H1 (cell line): ENCODE measurements around the gene IL21R. TPM values are rescaled to one million over a fixed set of nuclear protein-coding genes. Genes with fewer than 3 reads are reported as not detected.
"Not testable (repeated sequence)": the region's sequence is repeated elsewhere in the genome, so short reads cannot be mapped to it uniquely, and the experiment has no call there.

Source experiments
- CTCF ChIA-PET: fragments of 300-600 bp; sonication (Branson Sonifier 250); formaldehyde crosslinking; loops from one replicate; lab custom pipeline; 2021; ENCODE audit not compliant: partially characterized antibody; lab: Charles Lee
- POLR2A ChIA-PET: fragments of 300-600 bp; sonication (Branson Sonifier 250); formaldehyde crosslinking; loops from one replicate; lab custom pipeline; 2021; ENCODE audit warnings: inconsistent platforms; ENCODE audit not compliant: partially characterized antibody; lab: Charles Lee
- DNase-seq, 2 experiments: peaks; one replicate each; pipeline versions ENCODE4 v3.0.0 to v3.0.0-alpha.2; 2010 to 2022; ENCODE audit warnings: low spot score in 2 of 2, low read depth in 1 of 2, mixed read lengths in 1 of 2
- FAIRE-seq: peaks from 2 replicates; lab custom pipeline; 2011; peaks lifted over from hg19 to GRCh38; lab: Jason Lieb, UNC
- H2AFZ ChIP-seq: 2 replicates; pipeline ENCODE4 v1.8.1; 2012; ENCODE audit warnings: low read length, inconsistent platforms
- H2AK5ac ChIP-seq: 2 replicates; pipeline ENCODE4 v1.6.1; 2013; ENCODE audit warnings: low read depth, low read length
- H2BK120ac ChIP-seq: replicated peaks from 2 replicates; pipeline ENCODE3; 2013; ENCODE audit warnings: low read depth, low read length, inconsistent platforms
- H2BK12ac ChIP-seq: 2 replicates; pipeline ENCODE4 v1.6.1; 2013; ENCODE audit warnings: low read depth, low read length
- H2BK15ac ChIP-seq: 2 replicates; pipeline ENCODE4 v1.6.1; 2013; ENCODE audit warnings: low read length
- H2BK20ac ChIP-seq: 2 replicates; pipeline ENCODE4 v1.6.1; 2013; ENCODE audit warnings: low read length
- H2BK5ac ChIP-seq: 2 replicates; pipeline ENCODE4 v1.6.1; 2013; ENCODE audit warnings: low read depth, low read length
- H3K14ac ChIP-seq: 2 replicates; pipeline ENCODE4 v1.6.1; 2013; ENCODE audit warnings: inconsistent platforms; ENCODE audit not compliant: insufficient read length
- H3K18ac ChIP-seq: 2 replicates; pipeline ENCODE4 v1.6.1; 2013; ENCODE audit warnings: low read length; ENCODE audit errors: extremely low read depth
- H3K23ac ChIP-seq: 2 replicates; pipeline ENCODE4 v1.6.1; 2013; ENCODE audit warnings: inconsistent platforms; ENCODE audit not compliant: insufficient read length
- H3K23me2 ChIP-seq: 2 replicates; pipeline ENCODE4 v1.6.1; 2013; ENCODE audit warnings: low read depth, low read length
- H3K27ac ChIP-seq: 2 replicates; pipeline ENCODE4 v1.6.1; 2011; ENCODE audit warnings: low read depth, low read length, inconsistent platforms
- H3K27me3 ChIP-seq, 4 experiments: replicated peaks in 1 of 4; 1 replicate in 1 of 4; 2 replicates in 3 of 4; pipeline versions ENCODE4 v1.6.1 to v1.8.1; 2011 to 2013; ENCODE audit warnings: low read length in 3 of 4, mild to moderate bottlenecking in 3 of 4, inconsistent platforms in 2 of 4, mixed read lengths in 2 of 4, moderate library complexity in 1 of 4; ENCODE audit not compliant: control insufficient read depth in 3 of 4, insufficient read depth in 3 of 4; ENCODE audit errors: extremely low read depth in 1 of 4
- H3K36me3 ChIP-seq, 4 experiments: 2 replicates each; pipeline versions ENCODE4 v1.6.1 to v1.8.1; 2011 to 2013; ENCODE audit warnings: mild to moderate bottlenecking in 4 of 4, low read length in 3 of 4, moderate library complexity in 2 of 4, control low read depth in 1 of 4, inconsistent platforms in 1 of 4; ENCODE audit not compliant: insufficient read depth in 4 of 4, control insufficient read depth in 2 of 4
- H3K4ac ChIP-seq: replicated peaks from 2 replicates; pipeline ENCODE3; 2013; ENCODE audit warnings: low read length, low read depth, mixed read lengths, inconsistent platforms; ENCODE audit not compliant: insufficient read length
- H3K4me1 ChIP-seq, 4 experiments: replicated peaks in 1 of 4; 1 replicate in 1 of 4; 2 replicates in 3 of 4; pipeline versions ENCODE4 v1.6.1 to v1.8.1; 2011 to 2013; ENCODE audit warnings: low read length in 3 of 4, inconsistent platforms in 2 of 4, mixed read lengths in 1 of 4; ENCODE audit not compliant: insufficient read depth in 4 of 4, control insufficient read depth in 3 of 4
- H3K4me2 ChIP-seq, 2 experiments: 2 replicates each; pipeline versions ENCODE4 v1.6.1 to v1.8.1; 2011 to 2013; ENCODE audit warnings: low read depth in 2 of 2, low read length in 2 of 2, control low read depth in 1 of 2, inconsistent platforms in 1 of 2, mild to moderate bottlenecking in 1 of 2; ENCODE audit not compliant: insufficient read depth in 1 of 2
- H3K4me3 ChIP-seq, 4 experiments: fragments of 200-600, 300-600 bp in 1 of 4; sonication (generic), shearing (Covaris generic), sonication (Bioruptor Twin) in 1 of 4; 2 replicates each; pipeline versions ENCODE4 v1.5.1 to v1.8.1; 2011 to 2016; ENCODE audit warnings: low read length in 4 of 4, low read depth in 3 of 4, control low read depth in 2 of 4, inconsistent platforms in 2 of 4, mild to moderate bottlenecking in 2 of 4, mixed read lengths in 1 of 4, moderate library complexity in 1 of 4; ENCODE audit not compliant: insufficient read depth in 2 of 4; ENCODE audit errors: extremely low read depth in 1 of 4
- H3K56ac ChIP-seq: replicated peaks from 2 replicates; pipeline ENCODE3; 2013; ENCODE audit warnings: low read depth, mild to moderate bottlenecking, mixed read lengths, low read length, inconsistent platforms; ENCODE audit not compliant: insufficient read length
- H3K79me1 ChIP-seq: 2 replicates; pipeline ENCODE4 v1.6.1; 2013; ENCODE audit warnings: low read depth, low read length, control low read depth
- H3K79me2 ChIP-seq, 2 experiments: 2 replicates each; pipeline versions ENCODE4 v1.6.1 to v1.8.1; 2012 to 2013; ENCODE audit warnings: low read length in 2 of 2, mild to moderate bottlenecking in 2 of 2, inconsistent platforms in 1 of 2; ENCODE audit not compliant: insufficient read depth in 2 of 2, control insufficient read depth in 1 of 2
- H3K9ac ChIP-seq, 4 experiments: replicated peaks in 1 of 4; 1 replicate in 1 of 4; 2 replicates in 3 of 4; pipeline versions ENCODE4 v1.6.1 to v1.8.1; 2011 to 2013; ENCODE audit warnings: low read depth in 3 of 4, low read length in 3 of 4, control low read depth in 2 of 4, mild to moderate bottlenecking in 2 of 4, moderate library complexity in 2 of 4, inconsistent platforms in 1 of 4; ENCODE audit errors: extremely low read depth in 1 of 4
- H3K9me3 ChIP-seq, 2 experiments: 2 replicates each; pipeline versions ENCODE4 v1.6.1 to v1.8.1; 2012 to 2013; ENCODE audit warnings: mild to moderate bottlenecking in 2 of 2, moderate library complexity in 2 of 2, control low read depth in 1 of 2, inconsistent platforms in 1 of 2, low read depth in 1 of 2, low read length in 1 of 2, mixed read lengths in 1 of 2; ENCODE audit not compliant: insufficient read depth in 2 of 2
- H4K20me1 ChIP-seq, 2 experiments: replicated peaks in 1 of 2; 2 replicates each; pipeline versions ENCODE3 to v1.8.1; 2011 to 2013; ENCODE audit warnings: inconsistent platforms in 2 of 2, low read length in 2 of 2, mild to moderate bottlenecking in 1 of 2; ENCODE audit not compliant: insufficient read depth in 2 of 2, control insufficient read depth in 1 of 2
- H4K5ac ChIP-seq: 2 replicates; pipeline ENCODE4 v1.6.1; 2013; ENCODE audit warnings: low read length, low read depth, mixed read lengths, inconsistent platforms; ENCODE audit not compliant: insufficient read length
- H4K8ac ChIP-seq: 2 replicates; pipeline ENCODE4 v1.8.0; 2013; ENCODE audit warnings: mild to moderate bottlenecking, moderate library complexity, low read length, inconsistent platforms; ENCODE audit not compliant: insufficient read depth; ENCODE audit errors: extremely low read depth
- H4K91ac ChIP-seq: replicated peaks from 2 replicates; pipeline ENCODE3; 2013; ENCODE audit warnings: low read length, mixed read lengths, inconsistent platforms; ENCODE audit not compliant: insufficient read length
- KDM5A ChIP-seq: fragments of 200-600 bp; IDR thresholded peaks from 2 replicates; pipeline ENCODE4 v1.7.1; 2012; ENCODE audit warnings: mild to moderate bottlenecking, low read length, inconsistent platforms, mixed read lengths
- WGBS, 2 experiments: shearing (Covaris generic) in 1 of 2; methylation state at CpG; one replicate each; pipeline versions ENCODE4 v1.1.6 to v1.1.7; 2013 to 2015; ENCODE audit warnings: low lambda C conversion rate in 2 of 2, mixed read lengths in 2 of 2, inconsistent platforms in 1 of 2, low coverage in 1 of 2, missing lambda C conversion rate in 1 of 2; ENCODE audit not compliant: insufficient replicate concordance in 2 of 2, insufficient coverage in 1 of 2, insufficient read length in 1 of 2; ENCODE audit errors: extremely low coverage in 1 of 2, missing lambda C conversion rate in 1 of 2; 5-methylcytosine and 5-hydroxymethylcytosine counted together
- polyA plus RNA-seq, 7 experiments: library from polyadenylated mRNA; depleted of rRNA in 3 of 7; stranded (reverse) in 5 of 7; unstranded in 2 of 7; fragments of >200 nt in 5 of 7; fragments of 200-250 nt in 2 of 7; gene quantifications; 1 replicate in 5 of 7; 2 replicates in 1 of 7; 4 replicates in 1 of 7; pipeline versions ENCODE4 v1.2.1 to v1.2.3, GENCODE V29; 2011 to 2013; ENCODE audit warnings: missing spikeins in 2 of 7, mixed read lengths in 2 of 7
- total RNA-seq: library from RNA; stranded (reverse); fragmentation: NEBNext Ultra II Directional; extraction: Animal tissue kit (Norgen Biotek cat#: 25700); gene quantifications from 2 replicates; pipeline ENCODE4 v1.2.1, GENCODE V29; 2021
- TF ChIP-seq, protein P1 (sequence below), 3 experiments: IDR thresholded peaks; 1 replicate in 2 of 3; 2 replicates in 1 of 3; pipeline versions ENCODE4 v1.5.1 to v1.6.1; 2011; ENCODE audit warnings: low read length in 3 of 3, mild to moderate bottlenecking in 3 of 3, inconsistent platforms in 2 of 3, low read depth in 1 of 3, moderate library complexity in 1 of 3; ENCODE audit not compliant: insufficient read depth in 1 of 3; ENCODE audit errors: control extremely low read depth in 1 of 3

IL21R gene
- total and polyA plus RNA-seq, 2 of the 8 experiments (the other 6 are each of a cell fraction or from before 2014, with no cell fraction given), result 0.34 to 0.70 TPM

- TF ChIP-seq, protein P1, sequence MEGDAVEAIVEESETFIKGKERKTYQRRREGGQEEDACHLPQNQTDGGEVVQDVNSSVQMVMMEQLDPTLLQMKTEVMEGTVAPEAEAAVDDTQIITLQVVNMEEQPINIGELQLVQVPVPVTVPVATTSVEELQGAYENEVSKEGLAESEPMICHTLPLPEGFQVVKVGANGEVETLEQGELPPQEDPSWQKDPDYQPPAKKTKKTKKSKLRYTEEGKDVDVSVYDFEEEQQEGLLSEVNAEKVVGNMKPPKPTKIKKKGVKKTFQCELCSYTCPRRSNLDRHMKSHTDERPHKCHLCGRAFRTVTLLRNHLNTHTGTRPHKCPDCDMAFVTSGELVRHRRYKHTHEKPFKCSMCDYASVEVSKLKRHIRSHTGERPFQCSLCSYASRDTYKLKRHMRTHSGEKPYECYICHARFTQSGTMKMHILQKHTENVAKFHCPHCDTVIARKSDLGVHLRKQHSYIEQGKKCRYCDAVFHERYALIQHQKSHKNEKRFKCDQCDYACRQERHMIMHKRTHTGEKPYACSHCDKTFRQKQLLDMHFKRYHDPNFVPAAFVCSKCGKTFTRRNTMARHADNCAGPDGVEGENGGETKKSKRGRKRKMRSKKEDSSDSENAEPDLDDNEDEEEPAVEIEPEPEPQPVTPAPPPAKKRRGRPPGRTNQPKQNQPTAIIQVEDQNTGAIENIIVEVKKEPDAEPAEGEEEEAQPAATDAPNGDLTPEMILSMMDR (IDR thresholded peaks at IDR 0.05; ENCODE audit: control extremely low read depth in 1 of 3, insufficient read depth in 1 of 3, low read depth in 1 of 3, low read length in 3 of 3), result no peak
- no peak for TF ChIP-seq KDM5A
Observed at GRCh38 chr16:27455700-27456099, 53.7 kb downstream of the IL21R start (continued).

DNA sequence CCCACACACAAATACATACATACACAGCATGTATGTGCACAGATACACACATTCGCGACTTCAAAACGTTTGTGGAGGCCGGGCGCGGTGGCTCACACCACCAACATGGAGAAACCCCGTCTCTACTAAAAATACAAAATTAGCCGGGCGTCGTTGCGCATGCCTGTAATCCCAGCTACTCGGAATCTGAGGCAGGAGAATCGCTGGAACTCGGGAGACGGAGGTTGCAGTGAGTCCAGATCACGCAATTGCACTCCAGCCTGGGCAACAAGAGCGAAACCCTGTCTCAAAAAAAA is 55.6 kb downstream of the IL21R start:
- H2BK120ac ChIP-seq, H2AK5ac ChIP-seq, H4K20me1 ChIP-seq, DNase-seq, H4K91ac ChIP-seq, H3K9ac ChIP-seq, H2BK12ac ChIP-seq, H2BK5ac ChIP-seq, H3K4me1 ChIP-seq, H3K23ac ChIP-seq, H3K4me3 ChIP-seq, H2AFZ ChIP-seq, H3K4ac ChIP-seq, H3K56ac ChIP-seq, H4K5ac ChIP-seq, H2BK20ac ChIP-seq, H3K9me3 ChIP-seq, H3K79me2 ChIP-seq, H3K79me1 ChIP-seq, H3K18ac ChIP-seq, H2BK15ac ChIP-seq, CTCF ChIA-PET, H3K23me2 ChIP-seq, H3K4me2 ChIP-seq, H3K14ac ChIP-seq, H3K27me3 ChIP-seq, FAIRE-seq, H3K27ac ChIP-seq: not testable (repeated sequence)
- POLR2A ChIA-PET, result interaction anchor here (0.6 kb wide), 1 partner anchor 220 kb away, joined by 3 read pairs; no protein-coding TSS in a partner anchor
- Histone ChIP-seq H4K8ac (peak overlapping the region; percentile 48; the same call in 1 of the 2 replicates), H3K36me3 (peaks cover 3 to 20% (median 10%) of the 10 kb centered on the region in 4 experiments; a peak in 6 of 8 replicates)
- 96% methylated on average over 12 of the region's 17 CpGs; no CpG with 5 or more reads in 1 of the 2 experiments for WGBS, 2 experiments
